GM18505 (cell line): Measurements from ENCODE around the gene TRPV4.

ENCODE experiments used
- ATAC-seq: cut with Tn5 transposase; IDR thresholded peaks from one replicate; pipeline ENCODE4 v1.9.1; 2021; ENCODE audit not compliant: unreplicated experiment
- POLR2A ChIP-seq: IDR thresholded peaks from 4 replicates; pipeline ENCODE4 v1.6.1; 2011; ENCODE audit warnings: borderline replicate concordance; ENCODE audit not compliant: insufficient read depth, insufficient read length; ENCODE audit errors: extremely low read depth

The TRPV4 gene

DNA sequence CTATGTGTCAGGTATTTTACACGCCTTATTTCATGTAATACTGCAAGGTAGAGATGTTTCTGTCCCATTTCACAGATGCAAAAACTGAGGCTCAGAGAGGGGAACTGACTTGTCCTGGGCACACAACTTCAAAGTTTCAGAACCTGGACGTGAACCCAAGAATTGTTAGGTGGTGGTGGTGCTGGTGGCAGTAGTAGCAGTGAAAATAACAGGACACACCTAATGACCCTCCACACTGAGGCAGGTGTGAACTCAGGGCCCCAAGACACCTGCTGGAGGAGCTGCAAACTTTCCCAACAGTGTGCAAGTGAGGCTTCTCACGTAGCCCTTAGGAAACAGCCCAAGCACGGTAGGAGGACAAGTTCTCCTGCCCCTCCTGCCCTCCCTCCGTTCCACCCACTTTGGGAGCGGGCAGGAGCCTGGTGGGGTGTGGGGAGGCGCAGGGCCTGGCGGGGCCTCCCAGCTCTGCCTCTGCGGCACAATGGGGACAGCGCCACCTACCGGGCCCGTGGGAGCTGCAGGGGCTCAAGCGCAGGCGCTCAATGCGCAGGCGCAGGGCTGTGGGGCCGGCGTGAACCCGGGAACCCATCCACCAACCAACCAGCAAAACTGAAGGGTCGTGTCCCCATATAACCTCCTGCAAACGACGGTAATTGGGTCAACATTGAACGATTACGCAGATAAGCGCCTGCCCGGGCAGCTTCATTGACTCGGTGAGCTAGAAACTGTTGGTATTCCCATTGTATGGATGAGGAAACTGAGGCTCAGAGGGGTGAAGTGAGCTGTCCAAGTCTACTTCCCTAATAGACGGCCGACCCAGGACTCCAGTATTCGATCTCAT is 12.0 kb upstream of the TRPV4 start:
- peak; percentile 87 for ATAC-seq
- no peak for TF ChIP-seq POLR2A

DNA sequence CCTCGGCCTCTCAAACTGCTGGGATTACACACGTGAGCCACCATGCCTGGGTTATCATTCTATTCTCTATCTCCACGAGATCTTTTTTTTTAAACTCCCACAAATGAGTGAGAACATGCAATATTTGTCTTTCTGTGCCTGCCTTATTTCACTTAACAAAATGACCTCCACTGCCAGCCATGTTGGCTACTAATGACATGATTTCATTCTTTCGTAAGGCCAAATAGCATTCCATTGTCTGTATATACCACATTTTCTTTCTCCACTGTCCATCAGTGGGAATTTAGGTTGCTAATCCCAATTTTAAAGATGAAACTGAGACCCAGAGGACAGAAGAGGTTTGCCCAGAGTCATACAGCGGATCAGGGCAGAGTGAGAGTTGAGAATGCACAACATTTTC is 10.9 kb upstream of the TRPV4 start:
- ATAC-seq = no peak
- no peak for TF ChIP-seq POLR2A

DNA sequence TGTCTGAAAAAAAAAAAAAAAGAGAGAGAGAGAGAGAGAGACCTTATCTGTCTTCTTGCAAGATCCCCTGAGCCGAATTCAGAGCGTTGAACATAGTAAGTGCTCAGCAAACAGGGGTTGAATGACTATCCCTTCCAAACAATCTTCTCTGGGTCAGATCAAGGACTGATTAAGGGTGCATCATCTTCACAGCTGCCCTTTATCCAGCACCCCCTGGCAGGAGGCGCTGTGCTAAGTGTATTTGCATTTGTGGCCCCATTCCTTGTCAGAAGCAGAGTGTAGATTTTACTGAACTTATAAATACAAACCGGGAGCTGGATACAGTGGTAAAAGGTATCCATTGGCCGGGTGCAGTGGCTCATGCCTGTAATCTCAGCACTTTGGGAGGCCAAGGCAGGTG is 8.8 kb upstream of the TRPV4 start:
- ATAC-seq = no peak
- TF ChIP-seq POLR2A = no peak

DNA sequence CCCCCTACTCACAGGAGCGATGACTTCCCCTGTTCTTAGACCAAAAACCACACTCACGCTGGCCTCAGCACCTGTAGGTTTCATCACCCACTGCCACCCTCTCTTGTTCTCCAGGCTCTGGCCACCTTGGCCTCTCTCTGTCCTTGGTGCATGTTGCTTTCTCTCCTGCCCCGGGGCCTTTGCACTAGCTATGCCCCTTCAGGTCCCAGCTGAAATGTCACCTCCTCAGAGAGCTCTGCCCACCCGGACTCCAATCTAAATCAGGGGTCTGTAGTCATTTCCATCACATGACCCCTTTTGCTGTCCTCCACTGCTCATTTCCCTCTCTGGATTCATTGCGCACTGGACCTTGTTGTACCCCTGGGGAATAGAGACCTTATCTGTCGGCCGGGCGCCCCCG is 8.2 kb upstream of the TRPV4 start:
- no peak for ATAC-seq
- TF ChIP-seq POLR2A = no peak

DNA sequence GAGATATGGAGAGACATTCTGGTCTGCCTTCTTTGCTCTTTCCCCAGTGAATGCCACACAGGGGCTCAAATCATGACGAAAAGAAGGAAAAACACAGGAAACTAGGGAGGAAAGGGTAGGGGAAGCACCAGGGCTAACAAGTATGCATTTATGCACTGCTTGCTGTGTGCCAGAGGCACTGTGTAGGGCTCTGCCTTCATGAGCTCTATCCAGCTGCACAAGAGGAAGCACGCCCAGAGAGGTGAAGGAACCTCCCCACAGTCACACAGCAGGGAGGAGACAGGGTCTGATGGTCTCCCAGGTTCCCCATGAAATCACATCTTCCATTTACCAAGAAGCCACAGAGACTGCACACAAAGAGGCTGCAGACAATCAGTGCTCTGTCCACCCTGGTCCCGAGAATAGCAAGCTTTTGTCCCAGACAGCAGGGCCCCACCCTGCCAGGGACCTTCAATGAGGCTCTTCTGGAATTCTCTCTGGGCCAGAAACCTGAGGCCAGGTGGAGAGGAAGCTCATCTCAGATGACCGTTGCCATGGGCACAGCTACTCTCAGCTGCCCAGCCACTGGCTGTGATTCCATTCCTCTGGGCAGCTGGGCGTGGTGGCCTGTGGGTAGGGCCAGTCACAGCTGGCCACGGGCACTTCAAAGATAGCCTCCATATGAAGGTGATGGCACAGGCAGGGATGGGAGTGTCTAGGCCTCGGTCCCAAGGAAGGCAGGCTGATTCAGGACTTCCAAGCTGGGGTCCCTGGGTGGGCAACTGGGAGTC is 7.3 kb upstream of the TRPV4 start:
- no peak for ATAC-seq
- no peak for TF ChIP-seq POLR2A

DNA sequence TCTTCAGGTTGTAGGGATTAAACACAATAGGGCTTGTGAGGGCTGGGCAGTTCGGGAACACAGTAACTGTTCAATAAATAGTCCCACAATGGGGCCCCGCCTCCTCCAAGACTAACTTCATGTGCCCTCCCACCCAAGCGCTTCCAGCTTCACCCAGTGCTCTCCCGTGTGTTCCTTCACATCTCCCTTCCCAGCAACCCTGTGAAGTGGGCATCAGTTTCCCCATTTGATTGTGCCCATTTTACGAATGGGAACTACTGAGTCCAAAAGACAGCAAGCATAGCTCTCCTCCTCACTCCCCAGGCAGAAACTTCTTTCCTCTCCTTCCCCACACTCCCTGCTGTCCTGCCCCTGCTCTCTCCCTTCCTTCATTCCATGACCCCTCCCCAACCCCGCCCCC is 6.2 kb upstream of the TRPV4 start:
- ATAC-seq = no peak
- TF ChIP-seq POLR2A = no peak

DNA sequence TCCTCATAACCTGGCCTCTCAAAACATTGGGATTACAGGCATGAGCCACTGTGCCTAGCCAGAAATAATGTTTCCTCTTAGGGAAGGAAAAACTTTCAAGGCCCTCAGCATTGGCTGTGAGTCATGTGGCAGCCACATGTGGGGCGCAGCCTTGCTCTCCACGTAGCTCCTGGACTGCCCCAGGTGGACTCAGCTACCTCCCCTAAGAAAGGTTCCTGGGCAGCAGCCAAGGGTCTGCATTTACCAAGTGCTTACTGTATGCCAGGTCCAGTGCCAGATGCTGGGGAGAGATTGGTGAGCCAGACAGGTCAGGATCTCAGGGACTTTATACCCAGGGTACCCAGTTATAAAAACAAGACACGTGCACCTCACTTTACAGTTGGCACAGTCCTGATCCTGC is 3.7 kb upstream of the TRPV4 start:
- no peak for TF ChIP-seq POLR2A
- ATAC-seq = no peak

DNA sequence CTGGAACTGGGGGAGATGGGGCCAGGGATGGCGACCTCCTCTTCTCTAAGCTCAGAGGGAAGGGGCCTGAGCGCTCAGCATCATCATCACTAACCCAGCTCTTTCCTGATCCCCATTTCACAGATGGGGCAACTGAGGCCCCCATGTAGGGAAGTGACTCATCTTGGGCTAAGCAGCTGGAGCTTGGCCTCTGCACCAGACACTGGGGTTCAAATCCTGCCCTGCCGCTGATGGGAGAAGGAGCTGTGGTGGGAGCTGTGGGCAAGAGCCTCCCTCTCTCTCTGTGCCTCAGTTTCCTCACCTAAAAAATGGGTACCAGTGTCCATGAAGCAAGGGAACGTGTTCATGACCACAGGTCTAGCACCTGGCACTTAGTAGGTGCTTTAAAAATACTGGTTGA is 2.6 kb upstream of the TRPV4 start:
- no peak for ATAC-seq
- no peak for TF ChIP-seq POLR2A

DNA sequence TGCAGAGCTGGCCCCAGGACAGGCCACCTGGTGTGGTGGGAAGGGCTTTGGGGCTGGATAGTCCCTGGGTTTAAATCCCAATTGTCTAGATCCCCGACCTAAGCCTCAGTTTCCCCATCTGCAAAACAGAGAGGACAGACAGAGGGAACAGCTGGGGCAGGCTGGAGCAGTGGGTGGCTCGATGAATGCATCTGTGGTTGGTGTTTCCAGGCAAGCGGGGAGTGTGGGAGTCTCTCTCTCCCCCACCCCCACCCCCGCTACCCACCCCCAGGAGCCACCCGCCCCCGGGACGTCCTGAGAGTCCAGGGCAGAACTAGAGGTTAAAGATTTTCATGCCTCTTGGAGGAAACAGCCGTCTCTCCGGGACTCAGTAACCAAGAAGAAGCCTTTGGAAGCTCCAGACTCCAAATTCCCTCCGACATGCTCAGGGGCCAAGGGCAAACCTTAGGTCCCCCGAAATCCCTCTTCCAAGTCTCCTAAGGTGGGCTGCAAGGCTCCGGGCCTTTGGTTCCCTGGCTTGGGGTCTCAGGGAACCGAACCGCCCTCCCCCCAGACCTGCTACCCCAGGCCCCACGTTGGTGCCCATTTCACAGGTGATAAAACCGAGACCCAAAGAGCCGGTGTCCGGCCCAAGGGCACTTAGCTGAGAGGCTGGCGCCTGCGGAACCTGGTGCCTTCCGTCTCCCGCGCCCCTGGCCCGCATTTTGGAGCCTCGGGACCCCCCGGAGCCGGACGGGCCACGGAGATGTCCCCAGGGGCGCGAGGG is 474 bp downstream of the TRPV4 start:
- no peak for TF ChIP-seq POLR2A
- no peak for ATAC-seq

DNA sequence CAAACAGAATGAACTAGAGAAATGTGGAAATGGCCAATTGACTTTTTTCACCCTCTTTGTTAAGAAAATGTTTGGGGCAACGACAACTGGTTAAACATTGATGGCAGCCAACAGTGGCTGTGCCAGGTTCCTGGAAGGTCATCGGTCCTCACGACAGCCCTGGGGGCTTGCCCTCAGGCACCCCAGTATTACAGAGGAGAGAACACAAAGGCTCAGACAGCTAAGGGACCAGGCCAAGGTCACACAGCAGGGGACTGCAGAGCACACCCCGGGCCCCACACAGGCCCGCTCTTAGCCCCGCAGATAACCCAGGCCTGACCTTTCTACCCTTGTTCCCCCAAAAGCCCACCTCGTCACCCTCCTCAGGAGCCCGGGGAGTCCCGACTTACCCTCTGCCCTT is 1.3 kb downstream of the TRPV4 start:
- TF ChIP-seq POLR2A = no peak
- ATAC-seq = no peak

DNA sequence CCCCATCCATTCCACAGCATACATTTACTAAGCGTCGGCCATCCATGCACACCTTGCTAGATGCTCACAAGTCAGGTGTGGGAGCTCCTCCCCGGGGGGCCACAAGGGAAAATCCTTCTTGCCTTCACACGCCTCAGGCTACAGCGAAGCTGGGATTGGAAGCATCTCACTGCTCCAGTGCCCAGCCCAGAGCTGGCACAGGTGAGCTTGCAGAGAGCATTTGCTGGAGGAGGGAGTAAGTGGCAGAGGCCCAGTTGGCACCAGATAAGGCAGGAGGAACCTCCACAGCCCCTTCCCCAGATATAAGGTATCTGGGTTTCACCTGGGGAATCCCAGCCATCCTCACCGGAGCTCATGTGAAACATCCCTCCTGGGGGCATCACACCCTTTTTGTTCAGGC is 1.8 kb downstream of the TRPV4 start:
- TF ChIP-seq POLR2A = no peak

DNA sequence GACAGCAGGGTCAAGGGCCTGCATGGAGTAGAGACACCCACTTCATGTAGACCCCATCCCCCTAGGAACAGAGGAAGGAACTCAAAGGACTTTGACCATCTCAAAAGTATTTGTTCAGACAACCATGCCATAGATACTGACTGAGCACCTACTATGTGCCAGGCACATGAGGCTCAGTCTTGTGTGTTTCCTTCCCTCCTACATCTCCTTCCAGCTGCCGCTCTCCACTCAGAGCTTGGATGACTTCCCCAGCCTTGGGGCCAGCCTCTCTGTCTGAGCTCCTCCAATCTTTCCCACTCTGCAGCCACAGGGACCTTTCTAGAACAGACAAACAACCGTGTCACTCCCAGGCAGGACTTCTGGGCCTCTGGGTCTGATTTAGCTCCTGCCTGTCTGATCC is 2.5 kb downstream of the TRPV4 start:
- TF ChIP-seq POLR2A = no peak
- ATAC-seq = no peak

More for the DNA sequence above, 1.8 kb downstream of the TRPV4 start:
- no peak for ATAC-seq

DNA sequence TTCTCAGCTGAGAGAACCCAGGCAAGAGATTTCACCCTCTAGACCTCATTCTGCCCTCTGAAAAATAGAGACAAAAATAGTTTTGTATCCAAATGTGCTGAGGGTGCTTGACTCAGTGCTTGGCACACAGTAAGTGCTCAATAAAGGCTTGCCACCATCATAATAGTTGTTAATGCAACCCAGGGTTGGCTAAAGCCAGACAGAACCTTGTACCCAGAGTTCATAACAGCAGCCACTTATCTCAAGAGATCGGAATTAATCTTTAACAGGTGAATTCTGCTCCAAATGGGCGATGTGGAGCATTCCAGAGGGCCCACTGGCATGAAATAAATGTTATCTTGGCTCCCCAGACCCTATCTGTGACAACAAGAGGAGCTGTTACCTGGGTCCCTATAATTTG is 2.9 kb downstream of the TRPV4 start:
- ATAC-seq = no peak
- no peak for TF ChIP-seq POLR2A
